PC-3 (cell line): ENCODE data around the gene ASF1A.

Source experiments
- EZH2phosphoT487 ChIP-seq: fragments of 300-600 bp; sonication (generic); IDR thresholded peaks from 2 replicates; pipeline ENCODE4 v1.6.1; 2018; ENCODE audit warnings: mild to moderate bottlenecking, antibody characterized with exemption, low read length, borderline replicate concordance
- TF ChIP-seq, protein P1 (sequence below): fragments of 300-600 bp; sonication (generic); conservative IDR thresholded peaks from 2 replicates; pipeline ENCODE4 v1.5.1; 2017; ENCODE audit warnings: antibody characterized with exemption, low read depth, mild to moderate bottlenecking, low read length

DNA sequence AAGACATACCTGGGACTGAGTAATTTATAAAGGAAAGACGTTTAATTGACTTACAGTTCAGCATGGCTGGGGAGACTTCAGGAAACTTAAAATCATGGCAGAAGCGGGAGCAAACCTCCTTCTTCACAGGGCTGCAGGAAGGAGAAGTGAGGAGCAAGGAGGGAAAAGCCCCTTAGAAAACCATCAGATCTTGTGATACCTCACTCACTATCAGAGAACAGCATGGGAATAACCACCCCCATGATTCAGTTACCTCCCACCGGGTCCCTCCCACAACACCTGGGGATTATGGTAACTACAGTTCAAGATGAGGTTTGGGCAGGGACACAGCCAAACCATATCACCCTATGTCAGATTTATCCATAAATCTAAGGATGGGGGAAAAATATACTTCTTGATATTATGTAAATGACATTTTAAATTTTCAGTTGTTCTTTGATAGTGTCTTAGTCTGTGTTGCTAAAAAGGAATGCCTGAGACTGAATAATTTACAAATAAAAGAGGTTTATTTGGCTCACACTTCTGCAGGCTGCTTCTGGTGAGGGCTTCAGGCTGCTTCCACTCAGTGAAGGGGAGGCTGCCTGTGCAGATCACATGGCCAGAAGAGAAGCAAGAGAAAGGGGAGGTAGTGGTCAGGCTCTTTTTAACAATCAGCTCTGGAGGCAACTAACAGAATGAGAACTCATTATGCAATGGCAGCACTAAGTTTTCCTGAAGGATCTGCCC is 42.2 kb downstream of the ASF1A start:
- TF ChIP-seq, protein P1, sequence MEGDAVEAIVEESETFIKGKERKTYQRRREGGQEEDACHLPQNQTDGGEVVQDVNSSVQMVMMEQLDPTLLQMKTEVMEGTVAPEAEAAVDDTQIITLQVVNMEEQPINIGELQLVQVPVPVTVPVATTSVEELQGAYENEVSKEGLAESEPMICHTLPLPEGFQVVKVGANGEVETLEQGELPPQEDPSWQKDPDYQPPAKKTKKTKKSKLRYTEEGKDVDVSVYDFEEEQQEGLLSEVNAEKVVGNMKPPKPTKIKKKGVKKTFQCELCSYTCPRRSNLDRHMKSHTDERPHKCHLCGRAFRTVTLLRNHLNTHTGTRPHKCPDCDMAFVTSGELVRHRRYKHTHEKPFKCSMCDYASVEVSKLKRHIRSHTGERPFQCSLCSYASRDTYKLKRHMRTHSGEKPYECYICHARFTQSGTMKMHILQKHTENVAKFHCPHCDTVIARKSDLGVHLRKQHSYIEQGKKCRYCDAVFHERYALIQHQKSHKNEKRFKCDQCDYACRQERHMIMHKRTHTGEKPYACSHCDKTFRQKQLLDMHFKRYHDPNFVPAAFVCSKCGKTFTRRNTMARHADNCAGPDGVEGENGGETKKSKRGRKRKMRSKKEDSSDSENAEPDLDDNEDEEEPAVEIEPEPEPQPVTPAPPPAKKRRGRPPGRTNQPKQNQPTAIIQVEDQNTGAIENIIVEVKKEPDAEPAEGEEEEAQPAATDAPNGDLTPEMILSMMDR = no peak
- no peak for TF ChIP-seq EZH2phosphoT487
